ENCODE measurements around the gene GABARAPL2.

GABARAPL2 gene

GRCh38 chr16:75573955-75574354 is 7.8 kb downstream of the GABARAPL2 start:
- H3K4me2 ChIP-seq (ENCODE audit: low read length), result no peak overlapping the region
- H3K36me3 ChIP-seq (replicated peaks; ENCODE audit: low read depth, low read length), result peaks cover 80% of the 10 kb centered on the region
- H3K4me1 ChIP-seq (ENCODE audit: low read length), result peaks cover 51% of the 10 kb centered on the region
- H3K9me3 ChIP-seq (ENCODE audit: insufficient read depth, low read length), result no peaks in the 10 kb centered on the region
- H4K20me1 ChIP-seq (ENCODE audit: insufficient read depth, low read length), result peaks cover 30% of the 10 kb centered on the region
- H3K9ac ChIP-seq (ENCODE audit: low read length), result no peak overlapping the region
- H3K4me3 ChIP-seq (ENCODE audit: low read length), result no peak overlapping the region
- TF ChIP-seq, protein P1, sequence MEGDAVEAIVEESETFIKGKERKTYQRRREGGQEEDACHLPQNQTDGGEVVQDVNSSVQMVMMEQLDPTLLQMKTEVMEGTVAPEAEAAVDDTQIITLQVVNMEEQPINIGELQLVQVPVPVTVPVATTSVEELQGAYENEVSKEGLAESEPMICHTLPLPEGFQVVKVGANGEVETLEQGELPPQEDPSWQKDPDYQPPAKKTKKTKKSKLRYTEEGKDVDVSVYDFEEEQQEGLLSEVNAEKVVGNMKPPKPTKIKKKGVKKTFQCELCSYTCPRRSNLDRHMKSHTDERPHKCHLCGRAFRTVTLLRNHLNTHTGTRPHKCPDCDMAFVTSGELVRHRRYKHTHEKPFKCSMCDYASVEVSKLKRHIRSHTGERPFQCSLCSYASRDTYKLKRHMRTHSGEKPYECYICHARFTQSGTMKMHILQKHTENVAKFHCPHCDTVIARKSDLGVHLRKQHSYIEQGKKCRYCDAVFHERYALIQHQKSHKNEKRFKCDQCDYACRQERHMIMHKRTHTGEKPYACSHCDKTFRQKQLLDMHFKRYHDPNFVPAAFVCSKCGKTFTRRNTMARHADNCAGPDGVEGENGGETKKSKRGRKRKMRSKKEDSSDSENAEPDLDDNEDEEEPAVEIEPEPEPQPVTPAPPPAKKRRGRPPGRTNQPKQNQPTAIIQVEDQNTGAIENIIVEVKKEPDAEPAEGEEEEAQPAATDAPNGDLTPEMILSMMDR (IDR thresholded peaks at IDR 0.05; ENCODE audit: low read depth, low read length), result no peak
- no peak for TF ChIP-seq EZH2phosphoT487 (IDR thresholded peaks at IDR 0.05; ENCODE audit: low read depth)
- H3K79me2 ChIP-seq (ENCODE audit: low read length), result 0 out of 2 replicates have a peak, but pooled peaks cover 10% of the 10 kb centered on the region
- H3K27ac ChIP-seq (ENCODE audit: low read length), result no peak overlapping the region
- H2AFZ ChIP-seq (ENCODE audit: low read depth, low read length), result no peak overlapping the region
- no peaks in the 10 kb centered on the region for H3K27me3 ChIP-seq (ENCODE audit: low read depth, low read length)

DNA sequence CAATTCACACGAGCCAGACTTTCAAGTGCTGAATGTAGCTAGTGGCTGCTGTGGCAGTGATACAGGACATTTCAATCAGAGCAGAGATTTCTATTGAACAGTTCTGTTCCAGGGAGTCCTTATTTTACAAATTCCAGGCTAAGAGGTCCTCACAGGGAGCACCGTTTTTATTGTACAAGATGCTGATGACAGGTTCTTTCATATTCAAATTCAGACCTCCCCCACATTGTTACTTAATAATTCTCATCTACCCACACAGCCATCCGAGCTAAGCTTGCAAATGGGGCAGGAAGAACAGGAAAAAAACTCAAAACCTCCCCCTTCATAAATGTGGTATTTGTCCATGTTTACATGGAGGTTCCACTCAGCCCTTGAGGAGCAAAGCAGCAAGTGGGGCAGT is 9.8 kb downstream of the GABARAPL2 start:
- Histone ChIP-seq H3K36me3 (replicated peaks; ENCODE audit: low read depth, low read length) (peaks cover 70% of the 10 kb centered on the region), H3K4me3 (ENCODE audit: low read length) (no peak overlapping the region), H3K27ac (ENCODE audit: low read length) (no peak overlapping the region), H3K79me2 (ENCODE audit: low read length) (0 out of 2 replicates have a peak, but pooled peaks cover 10% of the 10 kb centered on the region), H3K9me3 (ENCODE audit: insufficient read depth, low read length) (no peaks in the 10 kb centered on the region), H3K4me1 (ENCODE audit: low read length) (peaks cover 33% of the 10 kb centered on the region), H4K20me1 (ENCODE audit: insufficient read depth, low read length) (peaks cover 30% of the 10 kb centered on the region), H3K9ac (ENCODE audit: low read length) (no peak overlapping the region), H3K27me3 (ENCODE audit: low read depth, low read length) (no peaks in the 10 kb centered on the region), H2AFZ (ENCODE audit: low read depth, low read length) (no peak overlapping the region), H3K4me2 (ENCODE audit: low read length) (no peak overlapping the region)
- no peak for TF ChIP-seq EZH2phosphoT487 (IDR thresholded peaks at IDR 0.05; ENCODE audit: low read depth)
- TF ChIP-seq, protein P1 (IDR thresholded peaks at IDR 0.05; ENCODE audit: low read depth, low read length), result no peak

DNA sequence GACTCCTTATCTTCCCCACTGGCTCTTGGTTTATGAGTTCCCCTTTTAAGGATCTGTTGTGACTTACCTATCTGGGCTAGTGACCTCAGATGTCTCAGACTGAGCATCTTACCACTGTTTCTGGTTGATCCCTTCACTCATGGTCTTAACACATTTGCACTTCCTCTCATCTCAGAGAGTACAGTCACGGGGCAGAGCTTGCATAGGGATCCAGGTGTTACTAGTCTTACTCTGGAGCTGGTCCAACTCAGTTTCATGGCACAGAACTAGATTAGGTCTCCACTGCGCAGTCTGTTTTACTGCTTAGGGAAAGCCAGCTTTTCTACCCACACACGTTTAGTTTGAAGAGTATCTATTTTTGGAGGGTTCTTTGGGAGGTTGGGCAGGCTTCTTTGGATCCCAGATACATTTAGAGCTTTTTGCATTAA is 10.2 kb downstream of the GABARAPL2 start:
- H3K36me3 ChIP-seq (replicated peaks; ENCODE audit: low read depth, low read length), result peaks cover 66% of the 10 kb centered on the region
- TF ChIP-seq, protein P1 (IDR thresholded peaks at IDR 0.05; ENCODE audit: low read depth, low read length), result no peak
- no peak for TF ChIP-seq EZH2phosphoT487 (IDR thresholded peaks at IDR 0.05; ENCODE audit: low read depth)

GRCh38 chr16:75578212-75578611 is 12.0 kb downstream of the GABARAPL2 start:
- H3K9ac ChIP-seq (ENCODE audit: low read length), result no peak overlapping the region
- no peaks in the 10 kb centered on the region for H3K79me2 ChIP-seq (ENCODE audit: low read length)
- H3K27me3 ChIP-seq (ENCODE audit: low read depth, low read length), result no peaks in the 10 kb centered on the region
- TF ChIP-seq EZH2phosphoT487 (IDR thresholded peaks at IDR 0.05; ENCODE audit: low read depth), result no peak
- TF ChIP-seq, protein P1 (IDR thresholded peaks at IDR 0.05; ENCODE audit: low read depth, low read length), result no peak
- no peaks in the 10 kb centered on the region for H3K9me3 ChIP-seq (ENCODE audit: insufficient read depth, low read length)
- H3K4me1 ChIP-seq (ENCODE audit: low read length), result peaks cover 11% of the 10 kb centered on the region; the same call in 1 of the 2 replicates
- no peak overlapping the region for H3K4me3 ChIP-seq (ENCODE audit: low read length)
- H4K20me1 ChIP-seq (ENCODE audit: insufficient read depth, low read length), result peaks cover 22% of the 10 kb centered on the region
- no peak overlapping the region for H3K4me2 ChIP-seq (ENCODE audit: low read length)
- H2AFZ ChIP-seq (ENCODE audit: low read depth, low read length), result no peak overlapping the region
- peaks cover 53% of the 10 kb centered on the region for H3K36me3 ChIP-seq (replicated peaks; ENCODE audit: low read depth, low read length)
- H3K27ac ChIP-seq (ENCODE audit: low read length), result no peak overlapping the region

More for the DNA sequence above, 10.2 kb downstream of the GABARAPL2 start:
- Histone ChIP-seq H3K27ac (ENCODE audit: low read length) (no peak overlapping the region), H3K9me3 (ENCODE audit: insufficient read depth, low read length) (no peaks in the 10 kb centered on the region), H3K4me1 (ENCODE audit: low read length) (peaks cover 29% of the 10 kb centered on the region), H4K20me1 (ENCODE audit: insufficient read depth, low read length) (peaks cover 30% of the 10 kb centered on the region), H3K27me3 (ENCODE audit: low read depth, low read length) (no peaks in the 10 kb centered on the region), H3K79me2 (ENCODE audit: low read length) (0 out of 2 replicates have a peak, but pooled peaks cover 7% of the 10 kb centered on the region), H3K4me2 (ENCODE audit: low read length) (no peak overlapping the region), H3K9ac (ENCODE audit: low read length) (no peak overlapping the region), H3K4me3 (ENCODE audit: low read length) (no peak overlapping the region), H2AFZ (ENCODE audit: low read depth, low read length) (no peak overlapping the region)
